Right lobe of liver (tissue), 6 donors: ENCODE measurements around the gene FITM2. TPM values are rescaled to one million over a fixed set of nuclear protein-coding genes. Genes with fewer than 3 reads are reported as not detected.
"Not testable (repeated sequence)": the region's sequence is repeated elsewhere in the genome, so short reads cannot be mapped to it uniquely, and the experiment has no call there.

ENCODE experiments used
- ATAC-seq, 4 donors: fragments of 200-7000 bp; cut with Tn5 transposase; one replicate each; pipeline ENCODE4 v1.9.1; 2020; ENCODE audit warnings: mild to moderate bottlenecking in 4 of 4, moderate library complexity in 4 of 4
- DNase-seq, 3 donors: peaks; one replicate each; pipeline ENCODE4 v3.0.0-alpha.2; 2020
- H3K27ac ChIP-seq, 3 donors: fragments of 200-600 bp; one replicate each; pipeline ENCODE4 v1.8.0; 2022
- H3K27me3 ChIP-seq, 2 donors: fragments of 200-600 bp; one replicate each; pipeline ENCODE4 v1.8.0; 2022
- H3K36me3 ChIP-seq, 4 donors: fragments of 200-600 bp; sonication (generic) in 1 of 4; one replicate each; pipeline versions ENCODE4 v1.5.1 to v1.8.0; 2017 to 2022; ENCODE audit warnings: control low read depth in 1 of 4
- H3K4me1 ChIP-seq, 4 donors: fragments of 200-600 bp; sonication (generic) in 1 of 4; one replicate each; pipeline versions ENCODE4 v1.5.1 to v1.8.0; 2017 to 2022; ENCODE audit warnings: control low read depth in 1 of 4
- H3K4me3 ChIP-seq, 3 donors: fragments of 200-600 bp; one replicate each; pipeline ENCODE4 v1.8.0; 2022
- H3K9me3 ChIP-seq, 4 donors: fragments of 200-600 bp; sonication (generic) in 1 of 4; one replicate each; pipeline versions ENCODE4 v1.5.1 to v1.8.0; 2017 to 2022; ENCODE audit warnings: control low read depth in 1 of 4
- CTCF ChIP-seq, 4 donors: fragments of 200-600 bp in 3 of 4; fragments of 450-650 bp in 1 of 4; IDR thresholded peaks; one replicate each; pipeline versions ENCODE4 v1.5.1 to v1.8.0; 2016 to 2022; ENCODE audit warnings: antibody characterized with exemption in 4 of 4, mild to moderate bottlenecking in 2 of 4
- POLR2A ChIP-seq: fragments of 450-650 bp; IDR thresholded peaks from one replicate; pipeline ENCODE4 v1.6.1; 2017; ENCODE audit warnings: antibody characterized with exemption, mild to moderate bottlenecking
- WGBS: methylation state at CpG from one replicate; pipeline ENCODE4 v1.1.6; 2018; ENCODE audit warnings: low coverage, low lambda C conversion rate; ENCODE audit not compliant: insufficient coverage; ENCODE audit errors: missing lambda C conversion rate; 5-methylcytosine and 5-hydroxymethylcytosine counted together
- intact Hi-C, 2 donors: fragments of 100-400 bp; cut with DNase I; formaldehyde crosslinking; loops; one replicate each; pipeline versions ENCODE4 v1.11.2 to v1.14.1; 2022
- total RNA-seq, 6 experiments: library from RNA; depleted of rRNA in 2 of 6; stranded (reverse); fragments of >200 nt in 2 of 6; fragmentation: NEBNext Ultra II Directional in 3 of 6; extraction: Animal tissue kit (Norgen Biotek cat#: 25700) in 3 of 6; gene quantifications; one replicate each; pipeline versions ENCODE4 v1.1.0 to v1.2.4, GENCODE V29; 2016 to 2023
- donor health status: DM: no; HTN: yes; CAD: no.
- donor health status: DM: no; HTN: no; CAD: no.
- donor health status: DM: no; HTN: no; CAD: no.
- donor health status: DM: no; HTN: yes; CAD: no.
- donor health status: DM: no; HTN: yes; CAD: no.

FITM2 gene
- total RNA-seq, 6 experiments from 2014 or later: 3.6 to 8.0 (median 6.4) TPM

GRCh38 chr20:44350567-44350966 is 39.6 kb upstream of the FITM2 start:
- WGBS: 100% methylated on average over 1 of the region's 6 CpGs
- intact Hi-C loops: no loop called here
- peaks cover 0 to 8% (median 0%) of the 10 kb centered on the region in 4 donors for H3K4me1 ChIP-seq

GRCh38 chr20:44349349-44349748 is 38.3 kb upstream of the FITM2 start:
- H3K4me1 ChIP-seq: no peaks in the 10 kb centered on the region
- no peaks in the 10 kb centered on the region for H3K27me3 ChIP-seq
- intact Hi-C loops: no loop called here
- no peak overlapping the region for H3K4me3 ChIP-seq
- no peak for TF ChIP-seq CTCF (IDR thresholded peaks at IDR 0.05)
- TF ChIP-seq POLR2A: no peak
- H3K36me3 ChIP-seq: no peaks in the 10 kb centered on the region
- WGBS: 81% methylated on average over 3 of the region's 3 CpGs
- ATAC-seq: no peak
- H3K9me3 ChIP-seq: no peaks in the 10 kb centered on the region
- no peak overlapping the region for H3K27ac ChIP-seq
- no peak for DNase-seq

More at GRCh38 chr20:44350567-44350966, 39.6 kb upstream of the FITM2 start:
- no peak for ATAC-seq
- Histone ChIP-seq H3K27me3 (no peaks in the 10 kb centered on the region), H3K4me3 (no peak overlapping the region), H3K9me3 (no peaks in the 10 kb centered on the region), H3K36me3 (no peaks in the 10 kb centered on the region), H3K27ac (no peak overlapping the region)
- no peak for TF ChIP-seq POLR2A
- no peak for TF ChIP-seq CTCF (IDR thresholded peaks at IDR 0.05)
- DNase-seq: no peak

GRCh38 chr20:44348168-44348659 is 37.2 kb upstream of the FITM2 start:
- no peak for DNase-seq
- no peak for TF ChIP-seq CTCF (IDR thresholded peaks at IDR 0.05)
- TF ChIP-seq POLR2A: no peak

GRCh38 chr20:44345941-44346340 is 34.9 kb upstream of the FITM2 start:
- H3K4me3 ChIP-seq, ATAC-seq, H3K4me1 ChIP-seq, H3K27me3 ChIP-seq, intact Hi-C loops, DNase-seq, H3K27ac ChIP-seq, H3K9me3 ChIP-seq, H3K36me3 ChIP-seq: not testable (repeated sequence)
- 97% methylated on average over 7 of the region's 10 CpGs for WGBS

More at GRCh38 chr20:44348168-44348659, 37.2 kb upstream of the FITM2 start:
- intact Hi-C loops: no loop called here
- H3K9me3 ChIP-seq: no peaks in the 10 kb centered on the region
- H3K27ac ChIP-seq: no peak overlapping the region
- no peaks in the 10 kb centered on the region for H3K4me1 ChIP-seq
- 81% methylated on average over 3 of the region's 4 CpGs for WGBS
- ATAC-seq: no peak
- no peaks in the 10 kb centered on the region for H3K27me3 ChIP-seq
- H3K4me3 ChIP-seq: no peak overlapping the region
- no peaks in the 10 kb centered on the region for H3K36me3 ChIP-seq

GRCh38 chr20:44345147-44345546 is 34.1 kb upstream of the FITM2 start:
- TF ChIP-seq CTCF (IDR thresholded peaks at IDR 0.05): no peak
- no peak for TF ChIP-seq POLR2A
- Histone ChIP-seq H3K4me3 (no peak overlapping the region), H3K27ac (no peak overlapping the region), H3K36me3 (no peaks in the 10 kb centered on the region), H3K4me1 (no peaks in the 10 kb centered on the region), H3K27me3 (no peaks in the 10 kb centered on the region), H3K9me3 (no peaks in the 10 kb centered on the region)
- no peak for DNase-seq
- intact Hi-C loops: no loop called here
- ATAC-seq: no peak
- 78% methylated on average over 1 of the region's 8 CpGs for WGBS
